GM18508 (cell line): ENCODE results near the gene RPN1.
"Not testable (repeated sequence)": the region's sequence is repeated elsewhere in the genome, so short reads cannot be mapped to it uniquely, and the experiment has no call there.

Experiments used
- ATAC-seq: cut with Tn5 transposase; IDR thresholded peaks from one replicate; pipeline ENCODE4 v1.9.1; 2021; ENCODE audit warnings: moderate number of reproducible peaks; ENCODE audit not compliant: insufficient read depth, unreplicated experiment

The RPN1 gene

GRCh38 chr3:128650096-128651050 is at the start of gene RPN1:
TSS of gene RPN1 (minus strand) at chr3:128650818. CDS start at chr3:128650800, 18 bp downstream.
- ATAC-seq, result peak; percentile 83

- no peak for ATAC-seq
Measured at GRCh38 chr3:128698211-128699047, 47.8 kb upstream of the RPN1 start.

GRCh38 chr3:128697341-128697740 is 46.7 kb upstream of the RPN1 start:
- ATAC-seq, result no peak

DNA sequence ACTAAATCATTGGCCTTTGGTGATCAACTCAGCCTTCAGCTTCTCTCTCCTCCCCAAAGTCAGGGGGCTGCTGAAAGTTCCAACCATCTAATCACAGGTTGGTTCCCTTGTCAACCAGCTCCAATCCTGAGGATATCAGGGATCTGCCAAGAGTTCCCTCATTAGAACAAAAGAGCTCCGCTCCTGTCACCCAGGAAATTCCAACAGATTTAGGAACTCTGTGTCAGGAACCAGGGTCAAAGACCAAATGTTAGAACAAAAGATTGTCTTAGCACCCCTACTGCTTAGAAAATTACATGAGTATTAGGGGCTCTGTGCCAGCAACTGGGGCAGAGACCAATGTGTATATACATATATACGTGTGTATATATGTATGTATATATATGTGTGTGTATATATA is 43.1 kb upstream of the RPN1 start:
- ATAC-seq, result no peak

DNA sequence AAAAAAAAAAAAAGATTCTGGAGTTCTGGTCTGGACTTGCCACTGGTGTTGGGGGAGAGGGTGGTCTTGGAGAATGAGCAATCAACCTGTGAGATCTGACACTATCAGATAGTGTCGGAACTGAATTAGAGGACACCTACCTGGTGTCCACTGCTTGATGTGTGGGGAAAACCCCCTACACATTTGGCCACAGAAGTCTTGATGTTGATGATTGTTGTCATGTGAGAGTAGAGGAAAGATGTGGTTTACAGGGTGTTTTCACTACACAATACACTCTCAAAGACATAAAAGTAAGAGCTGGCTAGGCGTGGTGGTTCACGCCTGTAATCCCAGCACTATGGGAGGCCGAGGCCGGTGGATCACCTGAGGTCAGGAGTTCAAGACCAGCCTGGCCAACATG is 38.4 kb upstream of the RPN1 start:
- ATAC-seq, result no peak

- no peak for ATAC-seq
Measured at GRCh38 chr3:128686465-128686864, 35.8 kb upstream of the RPN1 start.

DNA sequence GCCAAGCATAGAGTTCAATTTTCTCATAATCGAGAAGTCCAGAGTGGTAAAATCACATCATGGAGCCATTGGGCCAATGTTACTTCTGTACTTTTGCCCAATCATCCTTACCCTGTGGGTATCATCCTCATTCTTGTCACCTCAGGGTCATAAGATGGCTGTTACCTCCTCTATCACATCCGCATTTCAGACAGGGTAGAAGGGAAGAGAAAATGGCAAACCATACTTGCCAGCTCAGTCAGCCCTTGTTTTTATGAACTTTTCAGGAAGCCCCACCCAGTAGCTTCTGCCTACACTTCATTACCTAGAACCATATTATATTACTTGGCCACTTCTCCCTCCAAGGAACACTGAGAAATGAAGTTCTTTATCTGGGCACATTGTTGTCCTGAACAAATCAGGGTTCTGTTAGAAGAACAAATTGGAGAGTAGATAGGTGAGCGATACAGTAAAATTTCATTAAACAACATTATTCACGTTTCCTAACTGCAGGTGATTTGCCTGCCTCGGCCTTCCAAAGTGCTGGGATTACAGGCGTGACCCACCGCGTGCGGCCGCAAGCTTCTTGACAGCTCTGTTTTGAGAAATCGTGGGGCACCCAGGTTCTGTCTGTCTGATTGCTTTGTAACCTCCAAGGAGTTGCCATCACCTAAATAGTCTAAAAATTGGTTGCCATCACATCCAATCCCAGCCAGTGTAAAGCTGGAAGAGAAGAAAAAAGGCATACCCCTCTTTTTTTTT is 34.5 kb upstream of the RPN1 start:
- no peak for ATAC-seq

GRCh38 chr3:128683957-128684356 is 33.3 kb upstream of the RPN1 start:
- no peak for ATAC-seq

DNA sequence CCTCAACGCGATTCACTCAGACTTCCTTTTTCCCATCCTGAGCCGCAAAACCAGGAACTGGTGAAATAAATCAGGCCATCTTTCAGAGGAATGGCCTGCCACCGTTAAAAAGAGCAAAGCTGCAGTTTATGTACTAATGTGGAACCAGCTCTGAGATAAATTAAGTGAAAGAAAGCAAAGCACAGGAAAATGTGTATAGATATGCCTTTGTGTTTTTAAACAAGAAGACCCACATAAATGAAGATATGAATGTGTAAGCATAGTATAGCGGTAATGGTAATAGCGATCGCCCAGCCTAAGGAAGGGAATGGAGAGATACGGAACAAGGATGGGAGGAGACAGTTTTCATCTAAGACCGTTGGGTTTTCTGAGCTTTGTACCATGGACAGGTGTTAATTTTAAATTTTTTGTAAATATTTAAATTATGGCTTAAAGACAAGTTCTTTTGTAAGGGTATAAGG is 30.8 kb upstream of the RPN1 start:
- ATAC-seq, result no peak

DNA sequence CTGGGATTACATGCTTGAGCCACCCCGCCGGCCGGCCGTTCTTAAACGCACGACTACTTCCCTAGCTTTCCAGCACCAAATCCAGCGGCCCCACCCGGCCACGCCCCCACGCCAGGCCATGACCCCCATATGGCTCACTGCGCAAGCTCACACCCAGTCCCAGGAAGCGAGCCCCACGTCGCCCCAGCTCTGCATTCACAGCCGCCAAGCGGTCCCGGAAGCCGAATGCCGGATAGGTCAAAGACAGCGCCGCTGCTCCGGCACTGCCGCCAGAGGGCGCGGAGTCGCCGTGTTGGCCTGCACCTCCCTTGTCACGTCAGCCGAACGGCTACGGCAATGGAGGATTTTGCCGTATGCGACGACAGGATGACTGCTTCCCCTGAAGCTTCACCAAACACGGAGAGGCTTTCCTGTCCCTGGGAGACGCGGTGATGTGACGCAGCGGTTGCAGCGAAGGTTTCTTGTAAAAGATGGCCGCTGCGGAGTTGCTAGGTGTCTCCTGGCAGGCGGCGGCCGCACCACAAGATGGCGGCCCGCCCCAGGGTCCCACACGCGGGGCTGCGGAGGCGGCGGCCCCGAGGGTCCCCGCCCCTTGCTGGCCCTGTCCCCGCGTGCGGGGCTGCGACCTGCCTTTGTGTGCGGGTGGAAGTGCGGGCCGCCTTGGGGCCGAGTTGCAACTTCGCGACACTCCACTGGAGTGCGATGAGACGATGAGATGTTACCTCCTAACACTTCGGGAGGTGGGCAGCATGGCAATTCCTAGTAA is 30.2 kb upstream of the RPN1 start:
- peak; percentile 86 for ATAC-seq

- ATAC-seq, result no peak
Measured at GRCh38 chr3:128679338-128679737, 28.7 kb upstream of the RPN1 start.

- ATAC-seq, result not testable (repeated sequence)
Measured at GRCh38 chr3:128675802-128676201, 25.2 kb upstream of the RPN1 start.

GRCh38 chr3:128674161-128674784 is 23.7 kb upstream of the RPN1 start:
- ATAC-seq, result no peak

DNA sequence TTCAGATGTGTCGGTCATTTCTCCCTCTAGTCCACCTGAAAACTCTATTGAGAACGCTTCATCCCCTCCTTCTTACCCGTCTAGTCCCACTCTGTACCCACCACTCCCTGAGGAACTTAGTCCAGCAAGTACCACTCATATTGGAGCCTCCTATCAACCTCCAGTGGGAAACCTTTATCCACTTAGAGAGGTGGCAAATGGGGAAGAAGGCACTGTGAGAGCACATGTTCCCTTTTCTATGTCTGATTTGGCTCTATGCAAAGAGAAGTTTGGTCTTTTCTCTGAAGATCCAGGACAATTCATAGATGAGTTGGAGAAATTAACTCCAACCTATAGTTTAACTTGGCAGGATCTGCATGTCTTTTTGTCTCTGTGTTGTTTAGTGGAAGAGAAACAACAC is 17.0 kb upstream of the RPN1 start:
- no peak for ATAC-seq

DNA sequence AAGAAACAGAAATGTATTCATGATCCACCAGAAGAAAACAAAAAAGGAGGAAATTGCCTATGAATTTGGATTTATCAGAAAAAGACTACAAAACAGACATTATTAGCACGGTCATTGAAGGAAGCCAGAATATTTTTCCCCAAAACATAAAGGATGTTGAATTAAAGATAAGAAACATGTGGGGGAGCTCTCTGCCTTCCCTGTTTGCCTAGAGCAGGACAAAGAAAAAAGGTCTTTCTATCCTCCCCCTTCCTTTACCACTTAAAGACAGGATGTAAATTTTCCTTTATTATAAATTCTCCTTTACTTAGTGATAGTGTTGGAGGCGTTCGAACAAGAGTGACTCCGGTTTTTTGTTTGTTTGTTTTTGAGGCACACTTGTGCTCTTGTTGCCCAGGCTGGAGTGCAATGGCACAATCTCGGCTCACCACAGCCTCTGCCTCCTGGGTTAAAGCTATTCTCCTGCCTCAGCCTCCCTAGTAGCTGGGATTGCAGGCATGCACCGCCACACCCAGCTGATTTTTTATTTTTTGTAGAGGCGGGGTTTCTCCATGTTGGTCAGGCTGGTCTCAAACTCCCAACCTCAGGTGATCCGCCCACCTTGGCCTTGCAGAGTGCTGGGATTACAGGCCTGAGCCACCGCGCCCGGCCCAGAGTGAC is 14.9 kb upstream of the RPN1 start:
- ATAC-seq, result no peak

- ATAC-seq, result no peak
Measured at GRCh38 chr3:128663151-128663550, 12.5 kb upstream of the RPN1 start.

GRCh38 chr3:128655531-128655930 is 4.9 kb upstream of the RPN1 start:
- no peak for ATAC-seq

GRCh38 chr3:128653993-128654805 is 3.6 kb upstream of the RPN1 start:
- not testable (repeated sequence) for ATAC-seq
